Measurements from ENCODE around the gene LRRC8B. TPM values are rescaled to one million over a fixed set of nuclear protein-coding genes. Genes with fewer than 3 reads are reported as not detected.

The LRRC8B gene
- total and polyA plus RNA-seq, 2 donors (not counting 1 experiment from before 2014, with no cell fraction given), result 0.83 to 2.8 TPM

DNA sequence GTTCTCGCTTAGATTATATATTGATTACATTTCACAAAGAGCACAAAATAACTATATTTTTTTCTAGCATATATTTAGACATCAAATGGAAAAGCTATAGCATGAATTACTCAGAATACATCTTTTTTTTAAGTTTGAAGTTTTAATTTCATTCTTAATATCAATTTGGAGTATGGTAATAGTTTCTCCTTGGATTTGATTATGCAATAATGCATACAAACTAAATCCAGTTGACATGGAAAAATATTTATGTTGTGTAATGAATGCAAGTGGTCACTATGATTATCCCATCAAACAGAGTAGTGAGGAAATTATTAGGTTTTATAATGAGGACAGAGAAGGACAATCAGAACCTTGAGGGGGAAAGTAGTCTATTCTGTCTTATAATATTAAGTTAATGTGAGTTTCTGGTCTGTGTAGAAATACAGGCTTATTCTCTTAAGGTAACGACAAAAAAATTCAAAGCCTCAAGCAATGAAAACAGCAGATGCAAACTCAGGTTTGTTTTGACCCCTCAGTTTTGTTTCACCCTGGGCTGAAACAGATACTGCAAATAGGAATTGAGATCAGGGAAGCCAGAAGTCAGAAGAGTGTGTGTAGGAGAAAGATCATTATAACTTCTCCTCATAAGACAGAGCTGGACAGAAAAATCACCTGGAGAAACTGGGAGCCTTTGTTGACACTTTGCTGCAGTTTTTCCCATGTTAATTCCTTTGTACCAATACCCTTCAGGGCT, 23.7 kb downstream of the LRRC8B start:
- Histone ChIP-seq H3K36me3 (ENCODE audit: control insufficient read depth, insufficient read depth, low read length) (no peaks in the 10 kb centered on the region), H3K9me3 (ENCODE audit: control insufficient read depth, insufficient read depth, low read depth, low read length) (no peaks in the 10 kb centered on the region), H3K9ac (ENCODE audit: insufficient read depth, low read length) (no peak overlapping the region), H3K79me2 (ENCODE audit: control insufficient read depth, insufficient read depth, low read length) (no peaks in the 10 kb centered on the region), H2AFZ (ENCODE audit: low read length) (no peak overlapping the region), H3K27me3 (ENCODE audit: control insufficient read depth, insufficient read depth, low read length) (no peaks in the 10 kb centered on the region), H3K4me2 (ENCODE audit: extremely low read depth, insufficient read depth, low read length) (no peak overlapping the region), H4K20me1 (ENCODE audit: control insufficient read depth, extremely low read depth, insufficient read depth, low read length) (no peaks in the 10 kb centered on the region), H3K4me1 (ENCODE audit: control insufficient read depth, extremely low read depth, insufficient read depth, low read length) (no peaks in the 10 kb centered on the region), H3K4me3 (replicated peaks in 1 of 4; ENCODE audit: control extremely low read depth in 1 of 4, insufficient read depth in 1 of 4, low read depth in 3 of 4, low read length in 4 of 4) (no peak overlapping the region), H3K27ac (ENCODE audit: insufficient read depth, low read length) (no peak overlapping the region)
- DNase-seq (ENCODE audit: low read depth in 2 of 2), result no peak
- TF ChIP-seq, protein P1, sequence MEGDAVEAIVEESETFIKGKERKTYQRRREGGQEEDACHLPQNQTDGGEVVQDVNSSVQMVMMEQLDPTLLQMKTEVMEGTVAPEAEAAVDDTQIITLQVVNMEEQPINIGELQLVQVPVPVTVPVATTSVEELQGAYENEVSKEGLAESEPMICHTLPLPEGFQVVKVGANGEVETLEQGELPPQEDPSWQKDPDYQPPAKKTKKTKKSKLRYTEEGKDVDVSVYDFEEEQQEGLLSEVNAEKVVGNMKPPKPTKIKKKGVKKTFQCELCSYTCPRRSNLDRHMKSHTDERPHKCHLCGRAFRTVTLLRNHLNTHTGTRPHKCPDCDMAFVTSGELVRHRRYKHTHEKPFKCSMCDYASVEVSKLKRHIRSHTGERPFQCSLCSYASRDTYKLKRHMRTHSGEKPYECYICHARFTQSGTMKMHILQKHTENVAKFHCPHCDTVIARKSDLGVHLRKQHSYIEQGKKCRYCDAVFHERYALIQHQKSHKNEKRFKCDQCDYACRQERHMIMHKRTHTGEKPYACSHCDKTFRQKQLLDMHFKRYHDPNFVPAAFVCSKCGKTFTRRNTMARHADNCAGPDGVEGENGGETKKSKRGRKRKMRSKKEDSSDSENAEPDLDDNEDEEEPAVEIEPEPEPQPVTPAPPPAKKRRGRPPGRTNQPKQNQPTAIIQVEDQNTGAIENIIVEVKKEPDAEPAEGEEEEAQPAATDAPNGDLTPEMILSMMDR (conservative IDR thresholded peaks at IDR 0.05 in 1 of 2, IDR thresholded peaks at IDR 0.05 in 1 of 2; ENCODE audit: low read depth in 1 of 2, low read length in 2 of 2), result no peak
- no peak for TF ChIP-seq EZH2 (IDR thresholded peaks at IDR 0.05; ENCODE audit: low read length, missing control alignments)

DNA sequence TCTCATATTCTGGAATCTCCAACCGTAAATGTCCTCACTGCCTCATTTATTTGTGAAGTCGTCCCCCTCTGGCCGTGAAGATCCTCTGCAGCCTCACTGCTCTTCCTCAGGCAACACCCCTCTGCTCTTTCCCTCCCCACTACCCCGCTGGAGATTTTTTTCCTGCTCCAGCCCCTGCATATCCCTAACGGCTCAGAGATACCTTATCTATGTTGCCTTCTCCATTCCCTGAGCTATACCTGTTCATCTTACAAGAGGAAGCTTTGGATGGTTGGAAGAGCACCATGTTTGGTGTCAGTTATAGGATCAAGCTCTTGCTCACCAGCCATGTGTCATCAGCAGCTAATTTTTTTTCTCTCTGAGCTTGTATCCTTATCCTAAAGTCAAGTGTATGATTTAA, 26.4 kb downstream of the LRRC8B start:
- no peak for DNase-seq (ENCODE audit: low read depth in 2 of 2)
- Histone ChIP-seq H3K4me2 (ENCODE audit: extremely low read depth, insufficient read depth, low read length) (no peak overlapping the region), H3K27me3 (ENCODE audit: control insufficient read depth, insufficient read depth, low read length) (no peaks in the 10 kb centered on the region), H3K4me1 (ENCODE audit: control insufficient read depth, extremely low read depth, insufficient read depth, low read length) (no peaks in the 10 kb centered on the region), H3K36me3 (ENCODE audit: control insufficient read depth, insufficient read depth, low read length) (no peaks in the 10 kb centered on the region), H3K9ac (ENCODE audit: insufficient read depth, low read length) (no peak overlapping the region), H4K20me1 (ENCODE audit: control insufficient read depth, extremely low read depth, insufficient read depth, low read length) (no peaks in the 10 kb centered on the region), H3K4me3 (replicated peaks in 1 of 4; ENCODE audit: control extremely low read depth in 1 of 4, insufficient read depth in 1 of 4, low read depth in 3 of 4, low read length in 4 of 4) (no peak overlapping the region), H3K9me3 (ENCODE audit: control insufficient read depth, insufficient read depth, low read depth, low read length) (no peaks in the 10 kb centered on the region), H3K27ac (ENCODE audit: insufficient read depth, low read length) (no peak overlapping the region), H2AFZ (ENCODE audit: low read length) (no peak overlapping the region), H3K79me2 (ENCODE audit: control insufficient read depth, insufficient read depth, low read length) (no peaks in the 10 kb centered on the region)
- TF ChIP-seq, protein P1 (conservative IDR thresholded peaks at IDR 0.05 in 1 of 2, IDR thresholded peaks at IDR 0.05 in 1 of 2; ENCODE audit: low read depth in 1 of 2, low read length in 2 of 2), result no peak
- TF ChIP-seq EZH2 (IDR thresholded peaks at IDR 0.05; ENCODE audit: low read length, missing control alignments), result no peak

DNA sequence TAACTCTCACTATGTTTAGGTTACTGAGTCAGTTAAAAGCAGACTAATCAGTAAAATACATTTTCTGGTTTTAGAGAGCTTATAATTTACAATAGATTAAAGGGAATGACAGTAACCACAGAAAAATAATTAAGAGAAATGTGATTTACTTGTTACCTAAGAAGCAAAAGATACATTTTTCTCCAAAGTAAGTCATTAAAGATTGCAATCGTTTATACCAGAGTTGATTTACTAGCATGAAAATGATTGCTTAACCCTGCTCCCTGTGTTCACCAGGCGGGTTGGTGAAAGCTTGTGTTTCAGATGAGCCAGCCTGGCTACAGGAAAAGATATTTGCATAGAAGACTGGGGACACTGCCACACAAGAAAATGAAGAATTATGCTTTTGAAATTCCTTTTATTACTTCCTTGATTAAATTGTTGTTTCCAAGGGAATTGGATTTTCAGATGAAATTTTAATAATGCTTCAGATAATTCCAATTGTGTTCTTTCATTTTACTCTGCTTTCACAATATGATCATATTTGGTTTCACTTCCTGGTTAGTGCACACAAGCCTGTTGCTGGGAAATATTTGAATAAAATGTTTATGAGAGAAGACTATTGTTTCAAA, 27.9 kb downstream of the LRRC8B start:
- Histone ChIP-seq H4K20me1 (ENCODE audit: control insufficient read depth, extremely low read depth, insufficient read depth, low read length) (no peaks in the 10 kb centered on the region), H3K4me1 (ENCODE audit: control insufficient read depth, extremely low read depth, insufficient read depth, low read length) (no peaks in the 10 kb centered on the region), H3K4me3 (replicated peaks in 1 of 4; ENCODE audit: control extremely low read depth in 1 of 4, insufficient read depth in 1 of 4, low read depth in 3 of 4, low read length in 4 of 4) (peak overlapping the region in 1 of 4 experiments; percentile 30), H3K27me3 (ENCODE audit: control insufficient read depth, insufficient read depth, low read length) (no peaks in the 10 kb centered on the region), H3K9ac (ENCODE audit: insufficient read depth, low read length) (no peak overlapping the region), H2AFZ (ENCODE audit: low read length) (peak overlapping the region; percentile 21), H3K4me2 (ENCODE audit: extremely low read depth, insufficient read depth, low read length) (peak overlapping the region; percentile 40), H3K9me3 (ENCODE audit: control insufficient read depth, insufficient read depth, low read depth, low read length) (no peaks in the 10 kb centered on the region), H3K27ac (ENCODE audit: insufficient read depth, low read length) (no peak overlapping the region), H3K36me3 (ENCODE audit: control insufficient read depth, insufficient read depth, low read length) (no peaks in the 10 kb centered on the region), H3K79me2 (ENCODE audit: control insufficient read depth, insufficient read depth, low read length) (no peaks in the 10 kb centered on the region)
- DNase-seq (ENCODE audit: low read depth in 2 of 2), result peak in 1 of 2 donors; percentile 66
- no peak for TF ChIP-seq EZH2 (IDR thresholded peaks at IDR 0.05; ENCODE audit: low read length, missing control alignments)
- TF ChIP-seq, protein P1 (conservative IDR thresholded peaks at IDR 0.05 in 1 of 2, IDR thresholded peaks at IDR 0.05 in 1 of 2; ENCODE audit: low read depth in 1 of 2, low read length in 2 of 2), result no peak

Data from fibroblast of lung (primary cell).